Measurements from ENCODE around the gene RHBDD2. TPM values are rescaled to one million over a fixed set of nuclear protein-coding genes. Genes with fewer than 3 reads are reported as not detected.
A peak's percentile ranks its signal among the peaks of the same experiment; 100 is the strongest.

The RHBDD2 gene
- total and polyA plus RNA-seq, 9 of the 15 experiments (the other 6 are each of a cell fraction or from before 2014, with no cell fraction given): 3.3 to 36.7 (median 17.9) TPM

- no peak for TF ChIP-seq POLR2H (tag; IDR thresholded peaks at IDR 0.05; ENCODE audit: low read depth)
- TF ChIP-seq POLR2A (conservative IDR thresholded peaks at IDR 0.05): no peak
- TF ChIP-seq ZNF609 (CRISPR knock-in tag; IDR thresholded peaks at IDR 0.05; ENCODE audit: borderline replicate concordance): no peak
- TF ChIP-seq FOXA1 (IDR thresholded peaks at IDR 0.05; ENCODE audit: borderline replicate concordance): no peak
- TF ChIP-seq RBM17 (IDR thresholded peaks at IDR 0.05; ENCODE audit: borderline replicate concordance, low read depth, low read length): no peak
- TF ChIP-seq GMEB1 (CRISPR knock-in tag; IDR thresholded peaks at IDR 0.05): no peak
- no peak for TF ChIP-seq PATZ1 (CRISPR knock-in tag; IDR thresholded peaks at IDR 0.05; ENCODE audit: borderline replicate concordance)
- TF ChIP-seq CHD4 (IDR thresholded peaks at IDR 0.05; ENCODE audit: insufficient read depth, insufficient replicate concordance, low read depth, low read length, poor library complexity, severe bottlenecking): no peak
- no peak for TF ChIP-seq ZNF75A (CRISPR knock-in tag; IDR thresholded peaks at IDR 0.05)
- TF ChIP-seq CEBPB (tag; IDR thresholded peaks at IDR 0.05): peak; percentile 99
- TF ChIP-seq ZNF121 (CRISPR knock-in tag; conservative IDR thresholded peaks at IDR 0.05): no peak
- TF ChIP-seq CREB3L1 (IDR thresholded peaks at IDR 0.05; ENCODE audit: borderline replicate concordance, low read depth): peak; percentile 84; the same call in 1 of the 2 replicates
- peak; percentile 65; the same call in 1 of the 2 replicates for TF ChIP-seq TRIM28 (IDR thresholded peaks at IDR 0.05)
- TF ChIP-seq HDGF (IDR thresholded peaks at IDR 0.05): 0 out of 2 replicates have a peak, but pooled peaks have one; percentile 41
- no peak for TF ChIP-seq ZNF263 (CRISPR knock-in tag; IDR thresholded peaks at IDR 0.05; ENCODE audit: borderline replicate concordance)
- no peak for TF ChIP-seq ELK3 (CRISPR knock-in tag; IDR thresholded peaks at IDR 0.05)
Measured at GRCh38 chr7:75866489-75867389, 12.1 kb upstream of the RHBDD2 start (continued).

All from K562 (cell line).